HG03354 (cell line): ENCODE results near the gene ZFYVE28.
"Not testable (repeated sequence)": the region's sequence is repeated elsewhere in the genome, so short reads cannot be mapped to it uniquely, and the experiment has no call there.

ENCODE experiments used
- ATAC-seq: cut with Tn5 transposase; IDR thresholded peaks from one replicate; pipeline ENCODE4 v1.9.1; 2021; ENCODE audit warnings: mild to moderate bottlenecking; ENCODE audit not compliant: unreplicated experiment, poor library complexity, severe bottlenecking

ZFYVE28 gene

GRCh38 chr4:2247128-2248043 lies 171.1 kb downstream of the ZFYVE28 start:
- ATAC-seq, result no peak

- no peak for ATAC-seq
These were observed 171.9 kb downstream of the ZFYVE28 start for GRCh38 chr4:2246384-2247127.

- no peak for ATAC-seq
These were observed 172.6 kb downstream of the ZFYVE28 start for GRCh38 chr4:2245787-2246275.

GRCh38 chr4:2245057-2245786 lies 173.2 kb downstream of the ZFYVE28 start:
- no peak for ATAC-seq

- ATAC-seq, result no peak
These were observed 174.6 kb downstream of the ZFYVE28 start for GRCh38 chr4:2243681-2244380.

- peak; percentile 91 for ATAC-seq
These were observed 176.8 kb downstream of the ZFYVE28 start, which contains the start of the genes HAUS3 and POLN for GRCh38 chr4:2241410-2242353. Gene HAUS3, minus strand, starts transcription at chr4:2242121. Its CDS starts 1,175 bp downstream, at chr4:2240946. Gene POLN, minus strand, starts transcription at chr4:2242121. Its CDS starts 12,890 bp downstream, at chr4:2229231.

GRCh38 chr4:2241003-2241402 lies 177.4 kb downstream of the ZFYVE28 start:
- no peak for ATAC-seq

- no peak for ATAC-seq
These were observed 181.3 kb downstream of the ZFYVE28 start for GRCh38 chr4:2236944-2237666.

- ATAC-seq, result no peak
These were observed 187.4 kb downstream of the ZFYVE28 start for GRCh38 chr4:2231082-2231481.

GRCh38 chr4:2226261-2226660 lies 192.2 kb downstream of the ZFYVE28 start:
- ATAC-seq, result no peak

- ATAC-seq, result no peak
These were observed 195.6 kb downstream of the ZFYVE28 start for GRCh38 chr4:2222838-2223237.

GRCh38 chr4:2221378-2221777 lies 197.1 kb downstream of the ZFYVE28 start:
- not testable (repeated sequence) for ATAC-seq

GRCh38 chr4:2220016-2220630 lies 198.3 kb downstream of the ZFYVE28 start:
- ATAC-seq, result no peak
